22Rv1 (cell line): ENCODE data around the gene KIF1A.
"Not testable (repeated sequence)": the region's sequence is repeated elsewhere in the genome, so short reads cannot be mapped to it uniquely, and the experiment has no call there.

Source experiments
- H3K27ac ChIP-seq: fragments of 450-650 bp; 2 replicates; pipeline ENCODE4 v1.5.1; 2017
- ZFX ChIP-seq: fragments of 450-650 bp; IDR thresholded peaks from 2 replicates; pipeline ENCODE4 v1.6.1; 2017; ENCODE audit warnings: antibody characterized with exemption, borderline replicate concordance
- TF ChIP-seq, protein P1 (sequence below): fragments of 450-650 bp; IDR thresholded peaks from 2 replicates; pipeline ENCODE4 v1.5.1; 2017; ENCODE audit warnings: mild to moderate bottlenecking

KIF1A gene

DNA sequence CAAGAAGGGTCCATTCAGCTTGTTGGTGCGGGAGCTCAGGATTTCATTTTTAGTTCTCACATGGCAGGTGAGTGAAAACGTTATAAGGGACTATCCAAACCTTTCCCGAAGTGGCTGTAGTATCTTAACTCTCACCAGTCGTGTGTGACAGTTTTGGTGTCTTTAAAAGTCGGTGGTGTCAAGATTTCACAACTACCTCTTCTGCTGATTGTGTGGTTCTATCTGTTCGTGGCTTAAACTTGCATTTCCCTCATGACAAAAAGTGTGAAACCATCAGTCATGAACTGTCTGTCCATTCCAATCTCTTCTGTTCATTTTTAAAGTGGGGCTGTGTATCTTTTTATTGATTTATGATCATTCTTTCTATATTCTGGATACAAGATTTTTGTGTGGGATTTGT is 133.6 kb downstream of the KIF1A start:
- no peak overlapping the region for H3K27ac ChIP-seq
- TF ChIP-seq, protein P1, sequence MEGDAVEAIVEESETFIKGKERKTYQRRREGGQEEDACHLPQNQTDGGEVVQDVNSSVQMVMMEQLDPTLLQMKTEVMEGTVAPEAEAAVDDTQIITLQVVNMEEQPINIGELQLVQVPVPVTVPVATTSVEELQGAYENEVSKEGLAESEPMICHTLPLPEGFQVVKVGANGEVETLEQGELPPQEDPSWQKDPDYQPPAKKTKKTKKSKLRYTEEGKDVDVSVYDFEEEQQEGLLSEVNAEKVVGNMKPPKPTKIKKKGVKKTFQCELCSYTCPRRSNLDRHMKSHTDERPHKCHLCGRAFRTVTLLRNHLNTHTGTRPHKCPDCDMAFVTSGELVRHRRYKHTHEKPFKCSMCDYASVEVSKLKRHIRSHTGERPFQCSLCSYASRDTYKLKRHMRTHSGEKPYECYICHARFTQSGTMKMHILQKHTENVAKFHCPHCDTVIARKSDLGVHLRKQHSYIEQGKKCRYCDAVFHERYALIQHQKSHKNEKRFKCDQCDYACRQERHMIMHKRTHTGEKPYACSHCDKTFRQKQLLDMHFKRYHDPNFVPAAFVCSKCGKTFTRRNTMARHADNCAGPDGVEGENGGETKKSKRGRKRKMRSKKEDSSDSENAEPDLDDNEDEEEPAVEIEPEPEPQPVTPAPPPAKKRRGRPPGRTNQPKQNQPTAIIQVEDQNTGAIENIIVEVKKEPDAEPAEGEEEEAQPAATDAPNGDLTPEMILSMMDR = no peak
- TF ChIP-seq ZFX = no peak

DNA sequence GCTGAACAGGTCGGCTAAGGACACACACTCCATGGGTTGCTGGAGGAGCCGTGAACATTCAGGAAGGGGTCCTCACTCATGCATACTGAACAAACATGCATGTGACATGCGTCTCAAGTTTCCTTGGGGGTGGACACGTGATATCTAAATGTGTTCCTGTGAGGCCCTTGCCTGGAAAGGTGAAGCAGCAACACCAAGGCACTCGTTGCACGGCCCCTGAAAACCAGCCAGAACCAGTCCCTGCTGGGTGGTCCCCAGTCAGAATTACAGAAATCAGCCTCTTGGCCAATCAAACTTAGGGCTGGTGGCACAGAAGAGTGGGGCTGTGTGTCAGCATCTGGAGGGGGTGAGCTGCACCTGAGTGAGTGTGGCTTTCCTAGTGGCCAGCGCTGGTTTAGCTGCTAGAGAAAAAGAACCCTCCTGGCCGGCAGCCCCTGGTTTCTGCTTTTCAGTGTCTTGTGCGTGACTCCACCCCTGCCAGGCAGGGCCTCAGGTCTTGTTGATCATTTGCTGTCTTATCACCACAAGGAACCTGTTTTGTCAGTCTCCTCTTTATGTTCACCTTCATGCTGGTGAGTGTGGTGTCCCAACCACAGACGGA is 134.1 kb downstream of the KIF1A start:
- no peak for TF ChIP-seq ZFX
- H3K27ac ChIP-seq = no peak overlapping the region

DNA sequence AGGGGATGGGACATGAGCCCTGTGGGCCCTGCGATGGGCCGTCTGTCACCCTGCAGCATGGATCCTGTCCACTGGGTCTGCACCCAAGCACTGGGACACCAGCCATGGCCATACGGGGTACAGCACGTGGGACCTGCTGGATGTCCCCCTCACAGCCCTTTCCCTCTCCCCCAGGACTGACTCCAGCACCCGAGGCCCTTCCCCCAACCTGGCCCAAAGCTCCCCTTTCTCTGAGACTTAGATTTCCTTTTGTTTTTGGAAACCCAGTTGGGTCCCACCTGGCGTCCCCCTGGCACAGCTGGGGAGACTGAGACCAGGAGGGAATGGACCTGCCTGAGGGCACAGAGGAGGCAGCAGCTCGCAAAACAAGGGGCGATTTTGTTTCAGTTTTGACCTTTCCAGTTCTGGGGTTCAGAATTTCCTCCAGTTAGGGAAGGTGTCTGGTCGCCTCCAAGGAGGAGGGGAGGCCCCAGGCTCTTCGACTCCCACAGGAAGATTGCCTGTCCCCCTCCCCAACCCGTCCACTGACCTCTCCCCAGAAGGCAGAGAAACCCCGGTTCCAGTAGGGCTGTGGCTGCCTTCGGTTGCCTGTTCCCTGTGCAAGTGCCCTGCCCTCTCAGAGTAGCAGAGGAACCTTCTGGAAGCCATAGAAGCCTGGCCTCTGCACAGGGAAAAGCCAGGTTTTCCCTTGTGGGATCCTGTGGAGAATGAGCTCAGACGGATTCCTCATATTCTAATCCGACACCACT is 135.9 kb downstream of the KIF1A start:
- H3K27ac ChIP-seq = not testable (repeated sequence)

DNA sequence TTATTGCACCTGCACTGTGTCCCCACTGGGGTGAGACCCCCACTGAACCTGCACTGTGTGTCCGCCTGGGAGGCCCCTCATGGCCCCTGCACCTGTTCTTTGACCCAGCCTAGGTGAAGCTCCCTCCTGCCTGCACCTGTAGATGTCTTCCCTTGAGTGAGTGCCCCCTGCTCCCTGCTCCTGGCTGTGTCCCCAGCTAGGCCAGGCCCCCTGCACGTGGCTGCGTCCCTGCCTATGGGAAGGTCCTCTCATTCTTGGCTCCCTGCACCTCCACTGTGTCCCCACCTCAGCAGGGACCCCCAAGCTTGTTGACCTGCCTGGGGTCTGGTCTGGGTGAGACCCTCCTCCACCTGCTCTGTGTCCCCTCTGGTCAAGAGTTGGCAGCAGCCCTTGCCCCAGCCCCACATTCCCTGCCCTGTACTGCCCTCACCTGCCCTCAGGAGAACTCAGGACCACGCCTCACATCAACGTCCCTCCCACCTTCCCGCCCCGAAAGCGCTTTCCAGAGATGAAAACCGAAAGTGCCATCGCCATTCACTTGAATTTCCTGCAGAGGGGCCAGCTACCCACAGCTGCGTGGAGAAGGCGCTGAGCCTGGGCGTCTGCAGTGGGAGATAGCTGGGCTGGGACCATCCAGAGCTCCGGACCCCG is 136.6 kb downstream of the KIF1A start:
- not testable (repeated sequence) for H3K27ac ChIP-seq

DNA sequence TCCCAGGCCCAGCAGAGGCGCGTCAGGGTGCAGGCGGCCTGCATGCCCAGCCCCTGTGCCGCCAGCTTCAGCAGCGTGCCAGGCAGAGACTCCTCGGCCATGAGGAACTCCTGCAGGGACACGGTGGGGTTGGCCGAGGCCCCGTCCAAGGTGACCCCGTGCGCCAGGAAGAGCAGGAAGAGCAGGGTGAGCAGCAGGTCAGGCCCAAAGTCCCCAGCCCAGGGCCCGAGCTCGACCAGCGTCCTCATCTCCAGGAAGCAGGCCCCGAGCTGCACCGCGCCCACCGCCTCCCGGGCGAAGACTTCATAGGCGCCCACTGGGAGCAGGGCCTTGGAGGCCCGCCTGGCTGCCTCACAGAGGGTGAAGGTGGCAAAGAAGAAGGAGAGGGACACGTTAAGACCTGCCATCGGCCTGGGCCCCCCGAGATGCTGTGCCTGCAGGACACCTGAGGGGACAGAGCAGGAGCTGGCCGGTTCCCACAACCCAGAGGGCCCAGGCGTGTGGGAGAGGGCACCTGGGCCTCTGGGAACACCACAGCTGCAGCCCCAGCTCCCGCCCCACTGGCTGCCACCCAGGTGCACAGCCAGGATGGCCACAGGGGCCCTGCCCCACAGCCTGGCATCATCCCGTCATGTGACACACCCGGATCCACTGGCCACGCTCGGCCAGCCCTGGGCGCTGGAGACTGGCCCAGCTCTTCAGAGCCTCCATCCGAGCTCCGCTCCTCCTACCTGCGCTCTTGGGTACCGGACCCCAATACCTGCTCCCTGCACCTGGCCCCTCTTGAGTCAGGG is 137.4 kb downstream of the KIF1A start, which contains the start of gene AQP12B:
TSS of gene AQP12B (minus strand) at position 455 of the 794 bp plus-strand sequence. CDS start at position 407, 48 bp downstream.
- H3K27ac ChIP-seq = not testable (repeated sequence)

DNA sequence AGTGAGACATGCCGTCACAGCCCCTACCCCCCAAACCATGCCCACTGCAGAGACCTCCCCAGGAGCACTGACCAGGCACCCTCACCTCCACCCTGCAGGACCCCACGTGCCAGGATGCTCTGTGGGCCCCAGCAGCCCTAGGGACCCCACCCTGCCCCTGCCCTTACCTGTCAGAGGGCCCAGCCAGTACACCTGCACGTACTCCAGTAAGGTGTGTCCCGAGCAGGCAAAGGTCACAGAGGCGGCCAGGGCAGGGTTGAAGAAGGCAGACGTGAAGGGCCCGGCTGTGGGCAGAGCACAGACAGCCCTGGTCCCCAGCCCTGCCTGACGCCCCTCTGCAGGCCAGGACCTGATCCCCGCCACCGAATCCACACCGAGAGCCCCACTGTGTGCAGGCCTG is 139.8 kb downstream of the KIF1A start:
- H3K27ac ChIP-seq = not testable (repeated sequence)

DNA sequence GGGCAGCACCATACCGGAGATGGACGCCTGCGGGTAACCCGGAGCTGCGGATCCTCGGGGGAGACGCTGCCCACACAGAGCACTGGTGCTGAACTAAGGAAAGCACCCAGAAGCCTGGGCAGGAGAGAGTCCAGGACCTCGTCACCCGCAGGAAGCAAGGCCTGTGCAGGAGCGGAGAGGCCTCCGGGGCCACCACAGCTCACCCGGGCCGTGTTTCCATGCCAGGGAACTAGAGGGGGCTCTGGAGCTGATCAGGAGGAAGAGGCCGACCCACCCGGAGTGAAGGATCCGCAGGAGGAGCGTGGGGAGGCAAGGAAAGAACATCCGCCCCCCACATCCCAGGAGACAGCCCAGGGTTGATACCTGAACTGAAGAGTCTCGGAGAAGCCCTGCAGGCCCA is 141.1 kb downstream of the KIF1A start:
- not testable (repeated sequence) for H3K27ac ChIP-seq

DNA sequence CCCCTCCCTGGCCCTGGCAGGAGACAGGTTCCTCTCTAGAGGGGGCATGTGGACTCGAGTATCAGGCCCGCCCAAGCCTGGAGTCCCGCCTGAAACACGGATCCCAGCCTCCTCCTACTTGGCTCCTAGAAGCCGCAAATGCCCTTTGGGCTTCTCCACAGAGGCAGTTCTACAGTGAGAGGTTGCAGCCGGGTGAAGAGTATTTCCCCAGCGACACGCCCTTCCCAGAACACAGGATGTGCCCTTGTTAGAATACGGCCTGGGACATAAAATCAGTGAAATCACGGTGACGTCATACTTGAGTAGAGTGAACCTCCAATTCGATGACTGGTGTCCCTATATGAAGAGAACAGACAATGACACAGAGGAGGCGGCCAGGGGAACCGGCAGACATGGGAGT is 142.0 kb downstream of the KIF1A start:
- not testable (repeated sequence) for H3K27ac ChIP-seq

DNA sequence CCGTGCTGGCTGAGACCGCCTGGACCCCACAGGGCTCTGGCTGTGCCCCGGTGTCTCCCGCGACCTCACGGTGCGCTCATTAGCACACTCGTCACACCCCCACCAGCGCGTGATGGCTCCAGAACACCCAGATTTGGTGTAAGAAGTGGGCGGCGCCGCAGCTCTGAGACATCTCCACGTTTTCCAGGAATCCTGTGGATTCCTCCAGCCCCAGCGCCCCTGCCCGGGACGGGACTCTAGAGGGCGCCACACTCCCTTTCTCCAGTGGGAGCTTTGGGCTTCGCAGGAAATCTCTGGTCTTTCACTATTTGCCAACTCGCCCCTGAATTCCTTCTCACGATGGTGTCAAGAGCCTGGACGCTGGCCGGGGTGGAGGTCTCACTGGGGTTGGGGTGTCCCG is 144.7 kb downstream of the KIF1A start:
- H3K27ac ChIP-seq = not testable (repeated sequence)

DNA sequence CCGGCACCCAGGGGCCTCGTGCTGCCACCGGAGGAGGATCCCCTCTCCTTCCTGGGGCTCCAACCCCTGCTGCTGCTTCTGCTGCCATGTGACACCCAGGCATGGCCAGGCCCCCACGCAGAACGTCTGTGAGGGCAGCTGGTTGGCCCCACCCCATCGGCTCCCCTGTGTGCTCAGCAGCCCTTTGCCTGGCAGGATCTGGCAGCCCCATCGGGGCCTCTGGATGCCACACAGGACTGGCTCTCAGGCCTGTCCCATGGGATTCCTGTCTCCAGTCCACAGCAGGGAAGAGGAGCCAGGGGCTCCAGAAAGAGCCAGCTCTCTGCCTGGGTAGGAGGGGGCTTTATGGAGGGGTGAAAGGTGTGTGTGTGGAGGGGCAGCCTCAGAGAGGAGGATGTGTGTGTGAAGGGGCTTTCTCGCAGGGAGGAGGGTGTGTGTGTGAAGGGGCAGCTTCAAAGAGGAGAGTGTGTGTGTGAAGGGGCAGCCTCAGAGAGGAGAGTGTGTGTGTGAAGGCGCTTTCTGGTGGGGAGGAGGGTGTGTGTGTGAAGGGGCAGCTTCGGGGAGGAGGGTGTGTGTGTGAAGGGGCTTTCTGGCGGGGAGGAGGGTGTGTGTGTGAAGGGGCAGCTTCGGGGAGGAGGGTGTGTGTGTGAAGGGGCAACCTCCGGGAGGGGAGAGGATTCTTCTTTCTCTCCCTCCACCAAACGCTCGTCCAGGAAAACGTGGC is 145.4 kb downstream of the KIF1A start:
- H3K27ac ChIP-seq = not testable (repeated sequence)

DNA sequence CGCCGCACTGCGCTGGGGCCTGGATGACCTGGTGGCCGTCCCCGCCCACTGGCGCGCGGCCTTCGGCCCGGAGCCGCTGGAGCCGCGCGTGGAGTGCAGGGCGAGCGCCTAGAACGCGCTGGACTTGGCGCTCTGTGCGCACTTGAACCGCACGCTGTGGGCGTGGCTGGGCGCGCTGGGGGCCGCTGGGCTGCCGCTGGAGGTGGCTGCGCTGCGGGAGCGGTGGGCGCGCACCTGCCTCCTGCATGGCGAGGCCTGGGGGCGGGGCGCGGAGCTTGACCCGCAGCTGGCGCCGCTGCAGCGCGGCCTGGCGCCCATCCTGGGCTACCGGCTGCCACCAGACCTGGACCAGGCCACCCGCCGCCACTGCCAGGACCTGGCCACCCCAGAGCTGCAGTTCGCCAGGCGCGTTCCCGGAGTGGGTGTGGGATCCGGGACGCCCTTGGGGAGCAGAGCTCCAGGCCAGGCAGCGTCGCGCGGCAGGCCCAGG is 147.3 kb downstream of the KIF1A start:
- TF ChIP-seq ZFX = no peak
- TF ChIP-seq, protein P1 = no peak
- no peak overlapping the region for H3K27ac ChIP-seq

DNA sequence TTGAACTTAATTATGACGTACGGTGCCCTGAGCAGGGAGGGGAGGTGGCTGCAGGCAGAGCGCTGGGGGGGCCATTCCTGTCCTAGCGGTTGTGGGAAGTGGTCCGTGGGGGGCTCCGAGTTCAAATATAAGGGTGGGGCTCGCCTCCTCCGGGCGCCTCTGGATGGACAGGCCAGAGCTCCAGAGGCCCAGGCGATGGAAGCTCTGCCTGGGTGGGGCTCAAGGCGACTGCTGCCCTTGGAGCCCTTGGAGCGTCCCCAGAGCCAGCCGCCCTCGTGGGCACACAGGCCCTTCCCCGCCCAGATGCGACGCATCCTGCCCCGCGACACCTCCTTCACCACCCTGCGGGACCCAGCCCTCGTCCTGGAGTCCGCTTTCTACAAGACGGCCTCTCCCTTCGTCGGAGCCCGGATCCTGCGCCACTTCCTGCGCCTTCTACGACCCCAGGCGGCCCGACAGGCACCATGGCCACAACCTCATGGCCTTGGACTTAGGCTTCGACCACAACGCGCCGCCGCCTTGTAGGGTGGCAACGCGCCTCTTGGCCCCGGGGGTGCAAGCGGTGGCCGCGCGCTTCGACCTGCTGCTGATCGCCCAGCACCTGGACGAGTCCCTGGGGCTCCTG is 147.8 kb downstream of the KIF1A start:
- no peak overlapping the region for H3K27ac ChIP-seq
- TF ChIP-seq, protein P1 = no peak
- TF ChIP-seq ZFX = no peak
